Activated T-cell treated with anti-CD3 and anti-CD28 coated beads for 1 hour (primary cell): ENCODE measurements around the gene RAB3GAP1.
"Not testable (repeated sequence)": the region's sequence is repeated elsewhere in the genome, so short reads cannot be mapped to it uniquely, and the experiment has no call there.

Experiments
- DNase-seq: peaks from one replicate; pipeline ENCODE4 v3.0.0-alpha.2; 2020; ENCODE audit warnings: low read depth

The RAB3GAP1 gene

GRCh38 chr2:135105513-135106316 lies 53.6 kb downstream of the RAB3GAP1 start:
- not testable (repeated sequence) for DNase-seq

GRCh38 chr2:135113322-135113721 lies 61.2 kb downstream of the RAB3GAP1 start:
- no peak for DNase-seq

GRCh38 chr2:135119582-135119981 lies 67.5 kb downstream of the RAB3GAP1 start:
- no peak for DNase-seq

GRCh38 chr2:135121016-135121657 lies 69.0 kb downstream of the RAB3GAP1 start:
- no peak for DNase-seq

- DNase-seq: not testable (repeated sequence)
Measured at GRCh38 chr2:135121658-135122039, 69.6 kb downstream of the RAB3GAP1 start.

GRCh38 chr2:135124924-135125886 lies 73.1 kb downstream of the RAB3GAP1 start:
- no peak for DNase-seq

- no peak for DNase-seq
Measured at GRCh38 chr2:135125940-135126339, 73.8 kb downstream of the RAB3GAP1 start.

GRCh38 chr2:135130751-135131150 lies 78.7 kb downstream of the RAB3GAP1 start:
- no peak for DNase-seq

- no peak for DNase-seq
Measured at GRCh38 chr2:135132314-135132713, 80.2 kb downstream of the RAB3GAP1 start.

GRCh38 chr2:135140606-135141005 lies 88.5 kb downstream of the RAB3GAP1 start:
- DNase-seq: no peak

- DNase-seq: no peak
Measured at GRCh38 chr2:135142323-135142722, 90.2 kb downstream of the RAB3GAP1 start.

- DNase-seq: no peak
Measured at GRCh38 chr2:135144343-135144742, 92.3 kb downstream of the RAB3GAP1 start.

- no peak for DNase-seq
Measured at GRCh38 chr2:135149251-135149650, 97.2 kb downstream of the RAB3GAP1 start.

- DNase-seq: no peak
Measured at GRCh38 chr2:135150725-135151124, 98.6 kb downstream of the RAB3GAP1 start.

GRCh38 chr2:135151615-135152014 lies 99.5 kb downstream of the RAB3GAP1 start:
- DNase-seq: no peak

- no peak for DNase-seq
Measured at GRCh38 chr2:135152361-135152760, 100.3 kb downstream of the RAB3GAP1 start.

GRCh38 chr2:135154962-135155361 lies 102.9 kb downstream of the RAB3GAP1 start:
- DNase-seq: no peak

GRCh38 chr2:135157856-135158255 lies 105.8 kb downstream of the RAB3GAP1 start:
- DNase-seq: no peak

- DNase-seq: no peak
Measured at GRCh38 chr2:135159191-135159590, 107.1 kb downstream of the RAB3GAP1 start.

- no peak for DNase-seq
Measured at GRCh38 chr2:135162377-135162776, 110.3 kb downstream of the RAB3GAP1 start.

GRCh38 chr2:135162786-135163185 lies 110.7 kb downstream of the RAB3GAP1 start:
- DNase-seq: no peak

- DNase-seq: no peak
Measured at GRCh38 chr2:135163306-135163705, 111.2 kb downstream of the RAB3GAP1 start.
